Measurements from ENCODE around the gene JOSD1. TPM values are rescaled to one million over a fixed set of nuclear protein-coding genes. Genes with fewer than 3 reads are reported as not detected.

The JOSD1 gene
- total and polyA plus RNA-seq, 10 of the 15 experiments (the other 5 are each of a cell fraction or from before 2014, with no cell fraction given), result 6.2 to 54.6 (median 40.5) TPM

DNA sequence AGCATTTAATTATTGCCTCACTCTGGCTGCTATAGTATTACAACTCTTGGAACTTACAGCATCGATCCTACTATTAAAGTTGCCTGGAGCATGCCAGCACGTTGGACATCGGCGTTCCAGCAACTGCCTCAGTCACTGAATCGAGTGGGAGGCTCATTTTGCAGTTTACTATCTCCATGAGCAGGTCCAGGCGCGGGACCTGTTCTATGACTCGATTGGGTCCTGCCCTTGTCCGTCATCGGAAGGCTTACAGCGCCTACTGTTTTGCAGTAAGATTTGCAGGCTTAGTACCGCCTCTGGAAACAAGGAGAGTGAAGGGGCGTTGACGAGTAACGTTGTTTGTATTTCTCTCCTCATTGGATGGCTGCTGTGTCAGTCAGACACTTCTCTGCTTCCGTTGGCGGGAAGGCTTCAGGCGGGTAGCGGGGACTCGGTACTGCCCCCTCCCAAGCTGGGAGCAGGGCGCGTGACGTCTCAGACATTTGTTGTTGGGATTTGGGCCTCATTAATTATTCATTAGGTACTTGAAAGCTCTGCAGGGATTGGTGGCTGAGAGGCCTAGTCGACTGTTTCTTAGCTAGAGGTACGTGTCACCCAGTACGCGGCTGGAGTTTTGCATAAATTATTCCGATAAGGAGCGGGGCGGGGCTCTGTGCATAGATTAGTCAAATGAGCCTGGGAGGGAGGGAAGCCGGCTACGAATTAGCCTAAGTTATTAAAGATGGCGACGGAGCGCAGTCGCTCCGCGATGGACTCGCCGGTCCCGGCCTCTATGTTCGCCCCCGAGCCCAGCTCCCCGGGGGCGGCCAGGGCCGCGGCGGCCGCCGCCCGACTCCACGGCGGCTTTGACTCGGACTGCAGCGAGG lies 4.7 kb upstream of the JOSD1 start, which contains the start of gene GTPBP1 (continued):
- TF ChIP-seq, protein P1, sequence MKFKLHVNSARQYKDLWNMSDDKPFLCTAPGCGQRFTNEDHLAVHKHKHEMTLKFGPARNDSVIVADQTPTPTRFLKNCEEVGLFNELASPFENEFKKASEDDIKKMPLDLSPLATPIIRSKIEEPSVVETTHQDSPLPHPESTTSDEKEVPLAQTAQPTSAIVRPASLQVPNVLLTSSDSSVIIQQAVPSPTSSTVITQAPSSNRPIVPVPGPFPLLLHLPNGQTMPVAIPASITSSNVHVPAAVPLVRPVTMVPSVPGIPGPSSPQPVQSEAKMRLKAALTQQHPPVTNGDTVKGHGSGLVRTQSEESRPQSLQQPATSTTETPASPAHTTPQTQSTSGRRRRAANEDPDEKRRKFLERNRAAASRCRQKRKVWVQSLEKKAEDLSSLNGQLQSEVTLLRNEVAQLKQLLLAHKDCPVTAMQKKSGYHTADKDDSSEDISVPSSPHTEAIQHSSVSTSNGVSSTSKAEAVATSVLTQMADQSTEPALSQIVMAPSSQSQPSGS (IDR thresholded peaks at IDR 0.05; ENCODE audit: low read length), result no peak; the same call in 1 of the 2 replicates
- TF ChIP-seq, protein P2, sequence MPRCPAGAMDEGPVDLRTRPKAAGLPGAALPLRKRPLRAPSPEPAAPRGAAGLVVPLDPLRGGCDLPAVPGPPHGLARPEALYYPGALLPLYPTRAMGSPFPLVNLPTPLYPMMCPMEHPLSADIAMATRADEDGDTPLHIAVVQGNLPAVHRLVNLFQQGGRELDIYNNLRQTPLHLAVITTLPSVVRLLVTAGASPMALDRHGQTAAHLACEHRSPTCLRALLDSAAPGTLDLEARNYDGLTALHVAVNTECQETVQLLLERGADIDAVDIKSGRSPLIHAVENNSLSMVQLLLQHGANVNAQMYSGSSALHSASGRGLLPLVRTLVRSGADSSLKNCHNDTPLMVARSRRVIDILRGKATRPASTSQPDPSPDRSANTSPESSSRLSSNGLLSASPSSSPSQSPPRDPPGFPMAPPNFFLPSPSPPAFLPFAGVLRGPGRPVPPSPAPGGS (IDR thresholded peaks at IDR 0.05; ENCODE audit: borderline replicate concordance, insufficient read depth, low read depth, low read length, poor library complexity, severe bottlenecking), result no peak
- TF ChIP-seq YBX1 (IDR thresholded peaks at IDR 0.05) (no peak), ESRRA (IDR thresholded peaks at IDR 0.05; ENCODE audit: low read length) (no peak; the same call in 1 of the 2 replicates), RCOR1 (conservative IDR thresholded peaks at IDR 0.05; ENCODE audit: low read depth, low read length) (no peak), ZNF622 (IDR thresholded peaks at IDR 0.05) (no peak), NFIC (IDR thresholded peaks at IDR 0.05; ENCODE audit: low read depth, low read length) (no peak), FOS (IDR thresholded peaks at IDR 0.05; ENCODE audit: borderline replicate concordance, extremely low read depth, insufficient read length) (peak; percentile 79), TCF12 (IDR thresholded peaks at IDR 0.05; ENCODE audit: low read depth, low read length) (no peak), SUPT20H (IDR thresholded peaks at IDR 0.05; ENCODE audit: borderline replicate concordance, control insufficient read depth, low read depth, low read length) (no peak), MYC (IDR thresholded peaks at IDR 0.05; ENCODE audit: insufficient read depth, insufficient read length, insufficient replicate concordance, low read length, severe bottlenecking) (no peak), POLR2AphosphoS5 (IDR thresholded peaks at IDR 0.05; ENCODE audit: low read length) (peak; percentile 75), NRF1 (conservative IDR thresholded peaks at IDR 0.05; ENCODE audit: low read depth, low read length) (no peak), NR2C2 (IDR thresholded peaks at IDR 0.05; ENCODE audit: borderline replicate concordance, control insufficient read depth, insufficient read length, low read depth) (no peak), ZZZ3 (IDR thresholded peaks at IDR 0.05; ENCODE audit: control insufficient read depth, insufficient read length, low read depth) (no peak), POLR2A (IDR thresholded peaks at IDR 0.05; ENCODE audit: low read depth, low read length) (peak; percentile 79), SIX5 (IDR thresholded peaks at IDR 0.05; ENCODE audit: low read depth, low read length, severe bottlenecking) (no peak), GATAD2B (conservative IDR thresholded peaks at IDR 0.05; ENCODE audit: low read depth) (0 out of 2 replicates have a peak, but pooled peaks have one; percentile 1), PAX5 (IDR thresholded peaks at IDR 0.05; ENCODE audit: borderline replicate concordance, low read depth, low read length) (peak; percentile 92; the same call in 1 of the 2 replicates), MEF2B (IDR thresholded peaks at IDR 0.05; ENCODE audit: partially characterized antibody, poor library complexity, severe bottlenecking) (no peak)
- TF ChIP-seq, protein P3, sequence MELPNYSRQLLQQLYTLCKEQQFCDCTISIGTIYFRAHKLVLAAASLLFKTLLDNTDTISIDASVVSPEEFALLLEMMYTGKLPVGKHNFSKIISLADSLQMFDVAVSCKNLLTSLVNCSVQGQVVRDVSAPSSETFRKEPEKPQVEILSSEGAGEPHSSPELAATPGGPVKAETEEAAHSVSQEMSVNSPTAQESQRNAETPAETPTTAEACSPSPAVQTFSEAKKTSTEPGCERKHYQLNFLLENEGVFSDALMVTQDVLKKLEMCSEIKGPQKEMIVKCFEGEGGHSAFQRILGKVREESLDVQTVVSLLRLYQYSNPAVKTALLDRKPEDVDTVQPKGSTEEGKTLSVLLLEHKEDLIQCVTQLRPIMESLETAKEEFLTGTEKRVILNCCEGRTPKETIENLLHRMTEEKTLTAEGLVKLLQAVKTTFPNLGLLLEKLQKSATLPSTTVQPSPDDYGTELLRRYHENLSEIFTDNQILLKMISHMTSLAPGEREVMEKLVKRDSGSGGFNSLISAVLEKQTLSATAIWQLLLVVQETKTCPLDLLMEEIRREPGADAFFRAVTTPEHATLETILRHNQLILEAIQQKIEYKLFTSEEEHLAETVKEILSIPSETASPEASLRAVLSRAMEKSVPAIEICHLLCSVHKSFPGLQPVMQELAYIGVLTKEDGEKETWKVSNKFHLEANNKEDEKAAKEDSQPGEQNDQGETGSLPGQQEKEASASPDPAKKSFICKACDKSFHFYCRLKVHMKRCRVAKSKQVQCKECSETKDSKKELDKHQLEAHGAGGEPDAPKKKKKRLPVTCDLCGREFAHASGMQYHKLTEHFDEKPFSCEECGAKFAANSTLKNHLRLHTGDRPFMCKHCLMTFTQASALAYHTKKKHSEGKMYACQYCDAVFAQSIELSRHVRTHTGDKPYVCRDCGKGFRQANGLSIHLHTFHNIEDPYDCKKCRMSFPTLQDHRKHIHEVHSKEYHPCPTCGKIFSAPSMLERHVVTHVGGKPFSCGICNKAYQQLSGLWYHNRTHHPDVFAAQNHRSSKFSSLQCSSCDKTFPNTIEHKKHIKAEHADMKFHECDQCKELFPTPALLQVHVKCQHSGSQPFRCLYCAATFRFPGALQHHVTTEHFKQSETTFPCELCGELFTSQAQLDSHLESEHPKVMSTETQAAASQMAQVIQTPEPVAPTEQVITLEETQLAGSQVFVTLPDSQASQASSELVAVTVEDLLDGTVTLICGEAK (IDR thresholded peaks at IDR 0.05; ENCODE audit: borderline replicate concordance), result peak; percentile 56; the same call in 1 of the 2 replicates
